Measurements from ENCODE around the gene PDE8B. TPM values are rescaled to one million over a fixed set of nuclear protein-coding genes. Genes with fewer than 3 reads are reported as not detected.

The PDE8B gene
- total RNA-seq, 1 experiment from 2014 or later, result 0.07 TPM

- no peaks in the 10 kb centered on the region for H3K23me2 ChIP-seq (ENCODE audit: insufficient read length, low read depth, low read length, poor library complexity, severe bottlenecking)
- no peak overlapping the region for H2BK20ac ChIP-seq (ENCODE audit: low read depth, low read length, poor library complexity, severe bottlenecking)
- H3K27me3 Mint-ChIP-seq (ENCODE audit: low read depth), result no peaks in the 10 kb centered on the region
- no peaks in the 10 kb centered on the region for H3K4me1 ChIP-seq (ENCODE audit: insufficient read depth, low read length)
- H4K91ac ChIP-seq (ENCODE audit: insufficient read length, low read depth, low read length), result no peak overlapping the region
- no peak overlapping the region for H4K8ac ChIP-seq (replicated peaks; ENCODE audit: insufficient read length, low read depth, low read length)
- no peaks in the 10 kb centered on the region for H3K36me3 Mint-ChIP-seq (ENCODE audit: insufficient read depth in 1 of 3, low read depth in 3 of 3)
- no peak overlapping the region for H2BK5ac ChIP-seq (ENCODE audit: insufficient read length, low read length)
- no peak overlapping the region for H2BK120ac ChIP-seq (ENCODE audit: low read depth, low read length, poor library complexity, severe bottlenecking)
- no CpG with 5 or more reads among the region's 7 CpGs for WGBS (ENCODE audit: extremely low coverage, insufficient read length, low lambda C conversion rate)
- no peak overlapping the region for H3K9ac ChIP-seq (ENCODE audit: extremely low read depth, insufficient read length, low read length)
- DNase-seq, result no peak
- H3K14ac ChIP-seq (ENCODE audit: insufficient read depth, low read length), result no peak overlapping the region; the same call in 1 of the 2 replicates
- H3K27ac Mint-ChIP-seq, result peak overlapping the region in 1 of 3 experiments; percentile 34; a peak in 1 of 7 replicates
- no peaks in the 10 kb centered on the region for H3K9me3 ChIP-seq (ENCODE audit: control insufficient read depth, low read depth, low read length)
- H3K56ac ChIP-seq (ENCODE audit: insufficient read length, low read depth, low read length), result no peak overlapping the region
- H3K79me2 ChIP-seq (ENCODE audit: insufficient read depth, low read length), result no peaks in the 10 kb centered on the region
- H2AK5ac ChIP-seq (ENCODE audit: insufficient read length, low read length), result no peak overlapping the region
- no peaks in the 10 kb centered on the region for H3K27me3 ChIP-seq (ENCODE audit: insufficient read depth, low read length)
- no peak overlapping the region for H2BK15ac ChIP-seq (ENCODE audit: low read depth, low read length)
- no peak overlapping the region for H3T11ph ChIP-seq (ENCODE audit: low read length)
- no peaks in the 10 kb centered on the region for H3K79me1 ChIP-seq (ENCODE audit: insufficient read depth, low read depth, low read length, poor library complexity, severe bottlenecking)
- H3K9me3 Mint-ChIP-seq, result no peaks in the 10 kb centered on the region
- H3K4ac ChIP-seq (ENCODE audit: low read depth, low read length), result no peak overlapping the region
- no peak for TF ChIP-seq CTCF (conservative IDR thresholded peaks at IDR 0.05)
- no peak overlapping the region for H2AFZ ChIP-seq (ENCODE audit: low read length)
- H4K20me1 ChIP-seq (ENCODE audit: control insufficient read depth, insufficient read depth, insufficient read length), result no peaks in the 10 kb centered on the region
- H3K4me2 ChIP-seq (ENCODE audit: insufficient read depth, insufficient read length, low read length), result no peak overlapping the region
- no peak overlapping the region for H3K18ac ChIP-seq (ENCODE audit: insufficient read length, low read depth, low read length)
- no peak overlapping the region for H3K27ac ChIP-seq (ENCODE audit: insufficient read length, low read depth, low read length)
- no peaks in the 10 kb centered on the region; a peak in 1 of 4 replicates for H3K4me1 Mint-ChIP-seq
- no peak overlapping the region for H3K4me3 Mint-ChIP-seq
- no peak overlapping the region for H2BK12ac ChIP-seq (ENCODE audit: insufficient read length, low read depth, low read length)
- H4K5ac ChIP-seq (ENCODE audit: insufficient read length, low read depth, low read length), result no peak overlapping the region
- no peak overlapping the region for H3K23ac ChIP-seq (ENCODE audit: insufficient read length, low read depth, low read length)
Observed at GRCh38 chr5:77171141-77171910, 39.2 kb upstream of the PDE8B start.
